Measurements from ENCODE around the gene CTNNBL1.

The CTNNBL1 gene

GRCh38 chr20:37876863-37877262 is 183.0 kb downstream of the CTNNBL1 start:
- H3K27ac ChIP-seq = no peak overlapping the region
- peaks cover 23 to 38% (median 23%) of the 10 kb centered on the region in 3 donors for H3K36me3 ChIP-seq
- no peaks in the 10 kb centered on the region for H3K27me3 ChIP-seq
- intact Hi-C loops (cut with DNase I; ENCODE audit: low total_unique reads) = no loop called here
- TF ChIP-seq CTCF (IDR thresholded peaks at IDR 0.05) = no peak
- H3K4me1 ChIP-seq = no peaks in the 10 kb centered on the region
- no peaks in the 10 kb centered on the region for H3K9me3 ChIP-seq
- no peak overlapping the region for H3K4me3 ChIP-seq
- no peak for DNase-seq

- intact Hi-C loops (cut with DNase I; ENCODE audit: low total_unique reads) = no loop called here
- H3K9me3 ChIP-seq = no peaks in the 10 kb centered on the region
- H3K27ac ChIP-seq = no peak overlapping the region
- peaks cover 0 to 1% of the 10 kb centered on the region in 2 donors for H3K27me3 ChIP-seq
- H3K4me3 ChIP-seq = no peak overlapping the region
- H3K4me1 ChIP-seq = no peaks in the 10 kb centered on the region
- no peak for TF ChIP-seq CTCF (IDR thresholded peaks at IDR 0.05)
- H3K36me3 ChIP-seq = peaks cover 10 to 25% (median 12%) of the 10 kb centered on the region in 3 donors
- no peak for DNase-seq
Measured at GRCh38 chr20:37877832-37878772, 184.3 kb downstream of the CTNNBL1 start.

- Histone ChIP-seq H3K4me3 (no peak overlapping the region), H3K27ac (no peak overlapping the region), H3K4me1 (no peaks in the 10 kb centered on the region), H3K27me3 (peaks cover 0 to 4% of the 10 kb centered on the region in 2 donors), H3K9me3 (no peaks in the 10 kb centered on the region), H3K36me3 (peaks cover 1 to 16% (median 3%) of the 10 kb centered on the region in 3 donors)
- intact Hi-C loops (cut with DNase I; ENCODE audit: low total_unique reads) = no loop called here
- TF ChIP-seq CTCF (IDR thresholded peaks at IDR 0.05) = no peak
- DNase-seq = no peak
Measured at GRCh38 chr20:37878835-37879599, 185.2 kb downstream of the CTNNBL1 start.

GRCh38 chr20:37879843-37880242 is 186.0 kb downstream of the CTNNBL1 start:
- H3K4me3 ChIP-seq = no peak overlapping the region
- H3K4me1 ChIP-seq = no peaks in the 10 kb centered on the region
- peaks cover 0 to 13% of the 10 kb centered on the region in 2 donors for H3K27me3 ChIP-seq
- H3K36me3 ChIP-seq = peaks cover 0 to 8% (median 0%) of the 10 kb centered on the region in 3 donors
- no peak for TF ChIP-seq CTCF (IDR thresholded peaks at IDR 0.05)
- H3K27ac ChIP-seq = no peak overlapping the region
- intact Hi-C loops (cut with DNase I; ENCODE audit: low total_unique reads) = no loop called here
- DNase-seq = no peak
- H3K9me3 ChIP-seq = no peaks in the 10 kb centered on the region

GRCh38 chr20:37880726-37881591 is 187.1 kb downstream of the CTNNBL1 start:
- no peaks in the 10 kb centered on the region for H3K9me3 ChIP-seq
- intact Hi-C loops (cut with DNase I; ENCODE audit: low total_unique reads) = no loop called here
- peaks cover 0 to 18% of the 10 kb centered on the region in 2 donors for H3K27me3 ChIP-seq
- no peak for DNase-seq
- H3K27ac ChIP-seq = no peak overlapping the region
- H3K36me3 ChIP-seq = no peaks in the 10 kb centered on the region
- no peak overlapping the region for H3K4me3 ChIP-seq
- no peaks in the 10 kb centered on the region for H3K4me1 ChIP-seq
- no peak for TF ChIP-seq CTCF (IDR thresholded peaks at IDR 0.05)
